HK-2 (cell line): ENCODE data around the gene KMT5C.

Experiments
- DNase-seq: peaks from one replicate; pipeline ENCODE4 v3.0.0-alpha.2; 2018; ENCODE audit not compliant: unreplicated experiment

The KMT5C gene

DNA sequence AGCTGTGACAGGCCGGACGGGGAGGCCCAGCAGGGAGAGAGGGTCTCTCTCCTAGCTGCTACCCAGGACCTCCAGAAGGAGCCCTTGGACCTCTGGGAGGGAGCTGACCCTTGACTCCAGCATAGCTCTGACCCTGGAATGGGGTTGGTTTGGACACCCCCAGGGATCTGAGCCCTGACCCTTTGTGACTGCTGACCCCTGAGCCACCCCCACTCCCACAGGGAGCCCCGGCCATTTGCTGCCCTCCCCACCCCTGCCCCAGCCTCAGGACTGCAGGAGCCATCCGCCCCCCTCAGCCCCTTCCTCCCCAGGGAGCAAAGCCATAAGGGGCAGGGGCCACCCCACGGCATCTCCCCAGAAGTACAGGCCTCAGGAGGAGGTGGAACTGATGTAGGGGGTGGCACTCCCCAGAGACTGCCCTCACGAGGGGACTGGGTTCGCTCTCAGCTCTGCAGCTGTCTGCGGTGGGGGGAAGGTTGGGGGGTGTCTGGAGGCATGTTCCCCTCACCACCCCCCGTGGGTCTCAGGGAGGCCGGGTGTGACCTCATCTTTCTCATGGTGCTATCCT lies 7.8 kb downstream of the KMT5C start:
- DNase-seq = no peak

DNA sequence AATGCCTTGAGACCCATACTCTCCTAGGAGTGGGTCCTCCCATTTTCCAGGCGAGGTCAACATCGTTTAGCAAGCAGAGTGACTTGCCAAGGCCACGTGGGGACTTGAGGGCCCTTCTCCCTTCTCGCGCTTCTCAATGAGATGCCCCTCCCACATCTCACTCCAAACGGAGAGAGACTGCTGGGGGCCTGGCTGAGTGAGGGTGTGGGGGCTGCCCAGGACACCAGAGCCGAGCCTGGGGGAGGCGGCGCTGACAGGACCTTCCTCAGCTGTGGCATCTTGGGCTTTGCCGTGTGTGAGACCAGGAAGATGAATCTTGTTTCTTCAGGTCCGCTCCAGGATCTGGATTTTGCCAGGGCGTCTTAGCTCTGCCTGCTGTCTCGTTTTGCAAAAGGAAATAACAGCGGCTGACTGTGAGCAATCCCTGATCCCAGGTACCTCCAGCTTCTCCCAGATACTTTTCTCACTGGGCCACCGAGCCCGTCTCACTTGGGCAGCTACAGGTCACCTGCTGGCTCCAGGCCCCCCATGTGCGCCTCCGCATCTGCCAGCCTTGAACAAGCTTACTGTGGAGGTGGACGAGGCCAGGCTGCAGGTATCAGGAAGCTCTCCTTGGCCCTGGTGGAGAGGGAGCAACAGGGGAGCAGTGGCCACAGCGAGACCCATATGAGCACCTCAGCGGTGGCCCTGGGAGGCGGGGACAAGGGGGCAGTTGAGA lies 8.8 kb downstream of the KMT5C start:
- DNase-seq = no peak

DNA sequence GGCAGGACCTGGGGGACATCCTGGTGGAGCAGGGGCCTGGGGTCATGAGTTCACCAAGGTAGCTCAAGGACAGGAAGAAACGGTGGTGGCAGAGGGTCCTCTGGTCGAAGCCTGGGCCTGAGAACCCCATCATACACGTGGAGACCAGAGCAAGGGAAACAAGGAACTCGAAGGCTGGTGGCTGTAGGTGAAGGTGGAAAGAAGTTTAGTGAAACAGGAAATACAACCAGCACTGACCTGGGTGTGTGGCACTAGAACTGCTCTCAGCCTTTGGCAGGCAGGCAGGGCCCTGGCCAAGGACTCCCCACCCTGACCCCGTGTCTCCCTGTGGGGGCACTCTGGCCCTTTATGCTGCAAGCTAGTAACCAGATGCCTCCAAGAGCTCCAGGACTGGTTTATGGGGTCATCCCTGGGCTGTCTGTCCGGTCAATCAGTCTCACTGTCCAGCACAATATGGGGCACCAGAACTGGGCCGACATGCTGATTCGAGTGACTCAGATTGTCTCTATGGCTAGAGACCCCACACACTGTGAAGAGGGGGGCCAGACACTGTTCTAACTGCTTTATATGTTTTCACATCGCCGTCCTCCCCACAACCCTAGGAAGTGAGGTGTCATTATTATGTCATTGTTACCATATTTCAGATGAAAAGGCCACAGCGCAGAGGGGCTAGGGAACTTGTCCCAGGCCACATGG lies 11.1 kb downstream of the KMT5C start:
- no peak for DNase-seq

DNA sequence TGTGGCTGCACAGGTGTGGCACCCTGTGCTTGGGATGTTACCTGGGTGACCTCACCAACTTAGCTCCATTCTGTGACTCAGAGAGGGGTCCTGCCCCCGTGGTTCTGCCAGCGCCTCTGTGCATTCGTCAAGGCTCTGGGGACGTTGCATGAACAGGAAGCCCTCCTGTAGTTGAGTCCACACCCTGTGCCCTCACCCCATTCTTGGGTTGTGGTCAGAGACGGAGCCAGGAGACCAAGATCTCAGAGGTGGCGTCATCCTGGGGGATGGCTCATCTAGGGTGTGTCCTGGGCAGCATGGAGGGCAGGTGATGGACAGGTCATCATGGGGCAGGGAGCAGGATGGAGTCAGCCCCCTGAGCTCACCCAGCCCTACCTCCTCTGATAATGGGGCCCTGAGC lies 12.4 kb downstream of the KMT5C start:
- no peak for DNase-seq

DNA sequence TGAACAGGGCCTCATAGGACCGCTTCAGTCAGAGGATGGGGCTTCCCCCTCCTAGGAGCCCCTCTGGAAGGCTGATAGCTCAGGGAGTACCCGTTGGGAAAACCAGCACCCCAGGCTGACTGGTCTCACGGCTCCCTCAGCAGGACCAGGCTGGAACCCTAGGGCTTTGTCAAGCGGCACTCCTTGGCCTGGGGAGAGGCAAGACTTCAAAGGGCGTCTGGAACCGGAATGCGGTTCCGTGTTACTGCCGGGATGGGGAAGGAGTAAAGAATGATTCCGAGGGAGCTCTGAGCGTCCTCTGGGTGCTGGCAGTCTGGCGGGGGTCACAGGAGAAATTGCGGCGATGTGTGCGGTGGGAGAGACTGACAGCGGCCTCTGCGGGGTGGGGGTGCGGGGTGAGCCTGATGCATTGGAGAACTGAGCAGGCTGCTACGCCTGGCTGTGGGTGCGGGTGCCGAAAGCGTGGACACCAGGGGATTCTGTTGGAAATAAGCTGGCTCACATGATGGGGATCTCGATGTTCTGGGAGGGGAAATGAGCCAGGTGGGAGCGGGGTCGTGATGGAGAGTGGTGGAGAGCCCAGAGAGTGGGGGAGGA lies 13.0 kb downstream of the KMT5C start:
- no peak for DNase-seq

DNA sequence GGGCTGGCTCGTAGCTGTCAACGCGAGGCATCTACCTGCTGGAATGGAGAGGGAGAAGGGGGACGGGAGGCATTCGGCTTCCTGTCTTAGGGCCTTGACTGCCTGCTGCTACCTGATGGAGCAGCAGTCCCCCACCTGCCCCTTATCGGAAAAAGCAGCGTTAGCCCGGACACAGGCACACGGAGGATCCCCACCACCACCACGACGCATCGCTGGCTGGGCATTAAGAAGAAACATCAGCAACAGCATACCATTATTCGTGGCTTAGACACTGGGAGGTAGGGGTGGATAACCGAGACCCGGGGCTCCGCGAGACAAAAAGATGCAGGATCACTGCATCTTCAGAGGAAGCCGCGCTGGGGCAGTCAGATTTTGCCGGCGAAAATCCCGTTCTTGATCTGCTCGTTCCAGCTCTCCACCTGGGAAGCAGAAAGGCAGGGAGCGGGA lies 13.7 kb downstream of the KMT5C start:
- no peak for DNase-seq

DNA sequence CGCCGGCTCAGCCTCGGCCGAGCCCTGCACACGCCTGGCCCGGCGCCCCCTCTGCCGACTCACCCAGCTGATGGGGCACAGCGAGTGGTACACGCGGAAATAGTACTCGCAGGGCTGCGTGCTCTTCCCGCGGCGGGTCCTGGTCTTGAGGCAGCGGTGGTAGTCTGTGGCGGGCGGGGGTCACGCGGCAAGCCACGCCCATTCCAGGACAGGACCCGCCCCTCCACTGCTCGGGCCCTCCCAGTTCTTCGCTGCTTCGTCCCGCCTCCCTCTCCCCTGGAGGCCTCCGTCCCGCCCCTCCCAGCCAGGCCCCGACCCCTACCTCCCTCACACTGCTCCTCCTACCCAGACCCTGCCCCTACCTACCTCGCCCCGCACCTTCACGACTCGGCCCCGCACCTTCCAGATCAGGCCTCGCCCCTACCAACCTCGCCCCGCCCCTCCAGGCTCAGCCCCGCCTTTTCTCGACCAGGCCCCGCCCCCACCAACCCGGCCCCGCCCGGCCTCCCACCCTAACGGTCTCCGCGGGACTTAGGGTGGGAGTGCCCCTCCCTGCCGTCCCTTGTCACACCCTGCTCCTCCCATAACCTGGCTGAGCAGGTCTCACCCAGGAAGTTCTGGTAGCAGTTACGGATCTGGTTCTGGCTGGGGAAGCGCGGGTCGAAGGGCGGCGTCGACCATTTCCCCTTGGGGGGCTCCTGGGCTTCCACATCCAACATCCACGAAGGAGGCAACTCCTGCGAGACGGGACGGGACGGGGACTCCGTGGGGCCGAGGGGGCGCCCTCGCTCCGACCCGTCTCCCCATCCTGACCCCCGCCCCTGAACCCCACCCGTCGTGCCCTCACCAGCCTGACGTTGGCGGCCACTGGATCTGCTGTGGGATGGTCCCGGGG lies 14.4 kb downstream of the KMT5C start:
- DNase-seq = peak; percentile 67

DNA sequence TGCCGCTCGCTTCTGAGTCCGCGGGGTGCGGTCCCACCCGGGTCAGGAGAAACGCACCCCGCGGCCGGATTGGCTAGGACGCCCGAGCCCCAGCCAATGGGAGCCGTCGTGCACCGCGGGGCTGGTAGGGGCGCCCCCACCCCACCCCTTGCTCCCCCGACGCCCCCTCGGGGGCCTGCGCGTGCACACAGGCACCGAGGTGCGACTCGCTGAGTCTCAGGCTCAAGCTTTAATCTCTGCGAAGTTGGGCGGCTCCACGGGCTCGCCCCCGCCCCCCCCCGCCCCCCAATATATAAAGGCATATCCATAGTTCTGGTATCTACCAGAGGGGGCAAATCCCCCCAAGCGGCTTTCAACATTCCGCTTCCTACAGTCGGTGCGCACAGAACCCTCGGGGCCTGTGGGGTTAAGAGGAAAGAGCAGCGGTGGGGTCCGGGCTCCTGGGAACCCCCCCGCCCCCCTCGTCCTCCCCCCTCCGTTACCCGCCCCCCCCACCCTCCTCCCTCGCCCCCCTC lies 15.1 kb downstream of the KMT5C start, which contains the start of gene COX6B2:
COX6B2 (minus strand) TSS at position 22 of the 515 bp plus-strand sequence. CDS start 198 bp downstream, outside the sequence.
- DNase-seq = no peak

DNA sequence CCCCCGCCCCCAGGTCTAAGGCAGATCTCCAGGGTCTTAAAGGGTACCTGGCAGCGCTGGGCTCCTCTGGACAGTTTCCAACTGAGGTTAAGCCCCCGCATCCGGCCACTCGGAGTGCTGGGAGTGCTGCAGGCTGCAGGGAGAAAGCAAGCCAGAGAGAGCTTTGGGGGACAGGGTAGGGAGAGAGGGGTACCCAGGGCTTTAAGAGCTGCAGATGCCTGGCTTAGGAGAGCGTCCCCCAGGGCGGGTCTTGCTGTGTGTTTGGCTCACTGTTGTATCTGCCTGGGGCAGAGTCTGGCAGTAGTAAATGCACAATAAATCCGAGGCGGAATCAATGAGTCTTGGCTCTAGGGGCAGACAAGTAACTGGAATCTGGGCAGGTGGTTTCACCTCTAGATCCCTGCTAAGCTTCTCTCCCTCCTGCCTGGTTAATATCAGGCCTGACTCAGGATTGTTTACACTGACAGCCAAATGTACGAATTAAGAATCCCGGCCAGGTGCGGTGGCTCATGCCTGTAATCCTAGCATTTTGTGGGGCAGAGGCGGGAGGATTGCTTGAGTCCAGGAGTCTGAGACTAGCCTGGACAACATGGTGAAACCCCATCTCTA lies 15.6 kb downstream of the KMT5C start:
- DNase-seq = no peak

DNA sequence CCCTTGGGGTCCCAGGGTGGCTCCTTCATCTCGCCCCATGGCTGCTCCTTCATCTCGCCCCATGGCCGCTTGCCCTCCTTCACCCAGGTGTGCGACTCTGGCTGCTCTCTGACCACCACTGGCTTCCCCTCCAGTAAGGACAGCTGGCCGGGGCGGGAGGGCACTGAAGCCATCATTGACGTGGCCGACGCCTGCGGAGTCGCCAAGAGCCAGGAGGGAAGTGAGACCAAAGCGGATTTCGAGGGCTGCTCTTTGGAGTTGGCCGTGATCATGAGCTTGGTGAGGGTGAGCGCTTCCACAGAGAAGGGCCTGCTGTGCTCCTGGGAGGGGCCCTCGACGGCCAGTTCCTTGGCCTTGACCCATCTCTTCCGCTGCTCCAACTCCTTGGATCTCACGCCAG lies 18.8 kb downstream of the KMT5C start:
- no peak for DNase-seq

DNA sequence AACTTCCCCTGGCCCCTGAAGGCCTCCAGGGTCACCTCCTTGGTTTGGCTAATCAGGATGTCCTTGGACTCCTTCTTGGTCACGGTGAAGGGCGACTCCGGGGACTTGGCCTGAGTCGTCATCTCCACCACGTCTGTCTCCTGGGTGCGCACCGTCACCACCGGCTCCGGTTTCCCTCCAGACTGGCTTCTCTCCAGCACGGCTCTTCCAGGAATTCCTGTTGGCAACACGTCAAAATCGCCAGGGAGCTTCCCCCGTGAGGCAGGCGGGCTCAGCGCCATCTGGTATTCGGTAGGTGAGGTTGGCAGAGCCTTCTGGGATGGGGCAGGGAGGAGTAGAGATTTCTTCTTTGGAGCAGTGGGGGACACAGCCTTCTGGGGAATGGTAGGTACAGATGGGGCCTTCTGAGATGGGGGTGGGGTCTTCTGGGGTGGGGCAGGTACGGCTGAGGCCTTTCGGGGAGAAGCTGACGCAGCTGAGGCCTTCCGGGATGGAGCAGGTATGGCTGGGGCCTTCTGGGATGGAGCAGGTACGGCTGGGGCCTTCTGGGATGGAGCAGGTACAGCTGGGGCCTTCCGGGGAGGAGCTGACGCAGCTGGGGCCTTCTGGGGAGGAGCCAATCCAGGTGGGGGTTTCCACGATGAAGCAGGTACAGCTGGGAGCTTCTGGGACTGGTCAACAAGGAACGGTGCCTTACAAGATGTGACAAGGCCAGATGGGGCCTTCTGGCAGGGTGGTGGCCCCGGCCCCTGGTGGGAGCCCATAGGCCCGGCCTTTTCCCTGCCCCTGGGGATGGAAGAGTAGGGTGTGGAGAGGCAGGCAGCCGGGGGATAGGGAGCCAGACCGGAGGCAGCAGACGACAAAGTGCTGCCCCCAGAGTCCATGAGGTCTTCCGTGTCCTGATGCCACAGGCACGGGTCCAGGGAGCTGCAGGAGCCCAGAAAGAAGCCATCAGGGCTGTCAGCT lies 19.6 kb downstream of the KMT5C start:
- DNase-seq = no peak

DNA sequence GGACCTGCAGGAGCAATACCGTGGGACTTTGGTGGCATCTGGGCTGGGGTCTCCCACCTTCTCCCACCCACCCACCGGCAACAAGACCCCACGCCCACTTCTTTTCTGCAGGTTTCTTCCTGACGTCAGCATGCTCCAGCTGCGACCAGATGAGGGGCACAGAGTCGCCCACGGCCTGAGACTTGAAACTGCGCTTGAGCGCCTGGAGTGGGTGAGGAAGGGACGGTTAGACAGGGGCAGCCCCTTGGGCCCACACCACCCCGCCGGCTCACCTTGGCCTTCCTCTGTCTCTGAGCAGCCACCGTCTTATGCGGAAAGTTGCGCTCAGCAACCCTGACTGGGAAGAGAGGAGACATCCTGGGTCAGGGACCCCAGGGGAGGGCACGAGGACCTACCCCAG lies 21.2 kb downstream of the KMT5C start:
- no peak for DNase-seq

DNA sequence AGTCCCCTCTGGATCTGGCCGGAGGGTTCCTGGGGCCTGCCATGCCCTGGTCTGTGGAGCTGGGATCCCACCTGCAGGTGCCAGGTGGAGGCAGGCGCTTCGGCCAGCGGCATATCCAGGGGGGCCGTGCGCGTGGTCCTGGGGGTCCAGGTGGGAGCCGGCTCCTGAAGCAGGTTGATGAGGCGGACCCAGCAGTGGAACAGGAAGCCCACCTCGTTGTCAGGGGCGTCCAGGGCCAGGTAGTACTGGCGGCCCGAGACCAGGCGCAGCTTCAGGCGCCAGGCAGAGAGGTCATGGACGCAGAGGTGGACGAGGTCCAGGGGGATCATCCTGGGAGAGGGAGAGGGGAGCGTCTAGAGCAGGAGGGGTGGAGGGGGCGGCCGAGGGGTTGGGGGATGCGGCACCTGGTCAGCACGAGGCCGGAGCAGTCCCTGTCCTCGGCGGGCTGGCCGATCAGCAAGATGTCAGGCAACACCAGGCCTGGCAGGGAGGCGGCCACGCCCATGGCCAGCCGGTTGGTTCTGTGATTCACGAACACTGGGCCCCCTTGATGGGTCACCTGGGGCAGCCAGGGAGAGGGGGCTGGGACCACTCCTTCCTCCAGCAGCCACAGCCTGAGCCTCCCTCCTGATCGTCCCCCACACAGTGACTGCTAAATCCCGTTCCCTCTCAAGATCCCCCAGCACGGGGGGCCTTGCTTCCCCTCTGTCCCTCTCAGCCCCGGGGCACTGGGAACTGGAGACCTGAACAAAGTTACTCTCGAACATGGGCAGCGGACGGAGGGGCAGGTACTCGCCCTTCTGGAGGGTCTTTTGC lies 22.7 kb downstream of the KMT5C start:
- no peak for DNase-seq

DNA sequence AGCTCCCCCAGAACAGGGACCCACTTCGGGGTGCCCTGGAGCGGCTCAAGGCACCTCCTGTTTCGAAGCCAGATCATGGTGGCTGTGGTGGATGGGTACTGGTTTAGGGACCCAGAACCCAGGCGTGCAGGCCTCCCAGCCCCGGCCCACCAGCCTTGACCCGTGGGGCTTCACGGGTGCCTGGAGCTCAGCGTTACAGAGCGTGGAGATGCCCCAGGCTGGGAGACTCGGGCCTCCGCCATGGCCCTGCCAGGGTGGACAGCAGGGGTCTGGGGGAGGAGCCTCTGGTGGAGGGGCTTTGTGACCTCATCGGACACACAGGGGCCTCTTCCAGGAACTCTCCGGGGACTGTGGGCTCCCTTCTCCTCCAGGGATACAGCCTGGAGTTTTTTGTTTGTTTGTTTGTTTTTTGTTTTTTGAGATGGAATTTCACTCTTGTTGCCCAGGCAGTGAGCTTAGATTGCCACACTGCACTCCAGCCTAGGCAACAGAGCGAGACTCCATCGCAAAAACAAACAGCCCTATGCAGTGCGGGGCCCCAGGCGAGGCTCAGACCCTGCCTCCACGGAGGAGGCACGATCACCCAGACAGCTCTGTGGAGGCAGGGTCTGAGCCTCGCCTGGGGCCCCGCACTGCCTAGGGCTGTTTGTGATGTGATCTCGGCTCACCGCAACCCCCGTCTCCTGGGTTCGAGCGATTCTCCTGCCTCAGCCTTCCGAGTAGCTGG lies 23.5 kb downstream of the KMT5C start, which contains the start of gene GARIN5B:
GARIN5B (minus strand) TSS at position 271 of the 727 bp plus-strand sequence; CDS start at position 77, 194 bp downstream.
- no peak for DNase-seq

DNA sequence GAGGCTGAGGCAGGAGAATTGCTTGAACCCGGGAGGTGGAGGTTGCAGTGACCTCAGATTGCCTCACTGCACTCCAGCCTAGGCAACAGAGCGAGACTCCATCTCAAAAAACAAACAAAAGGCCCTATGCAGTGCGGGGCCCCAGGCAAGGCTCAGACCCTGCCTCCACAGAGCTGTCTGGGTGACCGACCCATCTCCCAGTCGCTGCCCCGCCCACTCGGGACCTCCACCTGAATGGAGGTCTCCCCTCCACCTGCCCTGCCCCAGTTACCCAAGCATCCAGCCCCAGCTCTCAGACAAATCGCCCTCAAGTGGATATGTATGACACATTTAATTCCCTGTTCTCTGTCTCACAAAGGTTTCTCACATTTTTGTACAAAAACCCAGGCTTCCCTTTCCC lies 25.6 kb downstream of the KMT5C start:
- DNase-seq = no peak

DNA sequence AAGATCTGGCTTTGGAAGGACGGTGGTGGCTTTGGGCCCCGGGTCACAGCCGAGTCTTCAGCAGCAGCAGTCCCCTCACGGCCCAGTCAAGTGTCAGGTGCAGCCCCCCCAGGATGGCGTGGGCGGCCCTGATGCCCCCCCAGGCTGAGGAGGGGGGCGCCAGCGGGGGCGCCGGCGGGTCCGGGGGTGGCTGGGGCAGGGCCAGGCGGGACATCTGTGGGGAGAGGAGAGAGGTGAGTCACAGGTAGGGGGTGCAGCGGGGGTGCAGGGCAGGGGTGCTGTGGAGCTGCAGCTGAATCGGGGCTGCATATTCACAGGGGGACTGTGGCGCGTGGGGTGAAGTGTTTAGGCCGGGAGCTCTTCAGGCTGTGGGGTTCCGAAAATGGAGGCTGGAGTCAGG lies 26.3 kb downstream of the KMT5C start:
- DNase-seq = no peak

DNA sequence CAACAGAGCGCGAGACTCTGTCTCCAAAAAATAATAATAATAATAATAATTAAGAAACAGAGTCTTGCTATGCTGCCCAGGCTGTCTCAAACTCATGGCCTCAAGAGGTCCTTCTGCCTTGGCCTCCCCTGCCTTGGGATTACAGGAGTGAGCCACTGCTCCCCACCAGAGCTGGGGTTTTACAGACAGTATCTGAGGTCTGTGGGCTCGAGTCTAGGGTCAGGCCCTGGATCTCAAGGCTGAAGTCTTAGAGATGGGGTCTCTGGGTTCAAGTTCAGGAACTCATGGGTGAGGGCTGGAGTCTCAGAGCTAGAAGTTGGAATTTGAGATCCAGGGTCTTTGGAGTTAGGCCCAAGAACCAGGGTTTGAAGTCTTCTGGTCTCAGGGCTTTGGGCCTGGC lies 27.1 kb downstream of the KMT5C start:
- no peak for DNase-seq

DNA sequence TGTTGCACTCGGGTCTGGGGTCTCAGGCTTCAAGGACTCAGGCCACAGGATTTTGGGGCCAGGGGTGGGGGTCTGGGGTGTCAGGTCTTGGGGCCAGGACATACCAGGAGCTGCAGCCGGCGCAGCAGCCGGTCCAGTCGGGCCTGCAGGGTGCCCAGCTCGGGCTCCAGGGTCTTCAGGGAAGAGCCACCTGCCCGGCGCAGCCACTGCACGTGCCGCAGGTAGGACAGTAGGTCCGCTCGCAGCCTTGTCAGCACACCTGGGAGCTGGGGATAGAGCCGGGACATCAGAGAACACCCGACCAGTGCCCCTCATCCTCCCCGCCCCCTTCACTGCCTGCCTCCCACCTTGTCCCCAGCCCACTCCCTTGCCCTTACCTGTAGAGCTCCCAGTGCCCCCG lies 28.4 kb downstream of the KMT5C start:
- DNase-seq = no peak
